Measurements from ENCODE around the gene H2BK1.
A peak's percentile ranks its signal among the peaks of the same experiment; 100 is the strongest.

Gene H2BK1

GRCh38 chr7:151179287-151179860 lies 30.9 kb downstream of the H2BK1 start:
- no peak for DNase-seq (ENCODE audit: low read depth)

DNA sequence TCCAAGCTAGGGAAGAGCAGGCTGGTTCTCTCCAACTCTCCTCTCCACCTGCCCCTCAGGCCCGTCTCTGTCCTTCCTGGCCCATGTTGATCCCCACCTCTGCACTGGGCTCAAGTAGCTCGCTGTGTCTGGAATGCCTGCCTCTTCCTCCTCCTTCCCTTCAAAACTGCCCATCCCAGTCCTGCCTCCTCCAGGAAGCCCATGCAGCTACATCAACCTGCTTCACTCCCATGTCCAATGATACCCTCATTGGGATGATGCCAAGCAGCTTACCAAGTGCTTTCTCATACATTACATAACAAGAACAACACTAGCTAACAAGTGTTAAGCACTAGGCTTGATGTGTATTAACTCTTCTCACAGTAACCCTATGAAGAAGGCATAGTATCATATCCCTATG lies 31.5 kb downstream of the H2BK1 start:
- DNase-seq (ENCODE audit: low read depth), result no peak

- no peak for DNase-seq (ENCODE audit: low read depth)
Measured at GRCh38 chr7:151178236-151178635, 32.1 kb downstream of the H2BK1 start.

GRCh38 chr7:151177310-151177709 lies 33.0 kb downstream of the H2BK1 start:
- no peak for DNase-seq (ENCODE audit: low read depth)

GRCh38 chr7:151176401-151176800 lies 33.9 kb downstream of the H2BK1 start:
- DNase-seq (ENCODE audit: low read depth), result no peak

- DNase-seq (ENCODE audit: low read depth), result no peak
Measured at GRCh38 chr7:151175793-151176311, 34.4 kb downstream of the H2BK1 start.

GRCh38 chr7:151175047-151175792 lies 35.1 kb downstream of the H2BK1 start:
- no peak for DNase-seq (ENCODE audit: low read depth)

DNA sequence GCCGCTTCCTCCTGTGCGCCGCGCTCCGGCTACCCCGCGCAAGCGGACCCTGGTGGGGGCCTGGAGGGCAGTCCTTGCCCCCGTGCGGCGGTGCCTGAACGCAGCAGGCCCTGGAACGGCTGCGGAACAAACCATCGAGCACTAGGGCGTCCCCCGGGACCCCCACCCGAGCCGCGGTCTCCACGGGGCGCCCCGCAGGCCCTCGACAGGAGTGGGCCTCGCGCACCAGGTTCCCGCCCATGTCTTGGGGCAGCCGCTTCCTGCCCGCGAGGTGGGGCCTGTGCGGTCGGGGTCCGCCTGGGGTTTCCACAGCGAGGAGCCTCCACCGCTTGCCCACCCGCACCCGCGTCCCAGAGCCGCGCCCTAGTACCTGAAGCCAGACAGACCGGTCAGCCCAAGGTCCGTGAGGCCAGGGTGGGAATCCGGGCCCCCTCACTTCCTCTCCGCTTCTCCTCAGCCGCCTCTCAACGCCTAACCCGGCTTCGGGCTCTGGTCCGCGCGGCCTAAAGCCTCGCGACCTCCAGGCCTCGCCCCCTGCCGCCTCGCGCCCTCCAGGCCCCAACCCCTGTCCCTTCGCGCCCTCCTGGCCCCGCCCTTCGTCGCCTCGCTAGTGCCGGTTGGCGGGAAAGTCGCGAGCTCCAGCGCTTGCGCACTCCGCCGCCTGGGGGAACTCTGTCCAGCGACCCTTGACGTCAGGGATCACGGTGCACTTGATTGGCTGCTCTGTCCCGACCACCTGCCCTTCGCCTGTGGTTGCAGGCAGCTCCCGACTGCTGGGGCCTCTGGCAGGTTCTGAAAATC lies 35.8 kb downstream of the H2BK1 start:
- DNase-seq (ENCODE audit: low read depth), result no peak

DNA sequence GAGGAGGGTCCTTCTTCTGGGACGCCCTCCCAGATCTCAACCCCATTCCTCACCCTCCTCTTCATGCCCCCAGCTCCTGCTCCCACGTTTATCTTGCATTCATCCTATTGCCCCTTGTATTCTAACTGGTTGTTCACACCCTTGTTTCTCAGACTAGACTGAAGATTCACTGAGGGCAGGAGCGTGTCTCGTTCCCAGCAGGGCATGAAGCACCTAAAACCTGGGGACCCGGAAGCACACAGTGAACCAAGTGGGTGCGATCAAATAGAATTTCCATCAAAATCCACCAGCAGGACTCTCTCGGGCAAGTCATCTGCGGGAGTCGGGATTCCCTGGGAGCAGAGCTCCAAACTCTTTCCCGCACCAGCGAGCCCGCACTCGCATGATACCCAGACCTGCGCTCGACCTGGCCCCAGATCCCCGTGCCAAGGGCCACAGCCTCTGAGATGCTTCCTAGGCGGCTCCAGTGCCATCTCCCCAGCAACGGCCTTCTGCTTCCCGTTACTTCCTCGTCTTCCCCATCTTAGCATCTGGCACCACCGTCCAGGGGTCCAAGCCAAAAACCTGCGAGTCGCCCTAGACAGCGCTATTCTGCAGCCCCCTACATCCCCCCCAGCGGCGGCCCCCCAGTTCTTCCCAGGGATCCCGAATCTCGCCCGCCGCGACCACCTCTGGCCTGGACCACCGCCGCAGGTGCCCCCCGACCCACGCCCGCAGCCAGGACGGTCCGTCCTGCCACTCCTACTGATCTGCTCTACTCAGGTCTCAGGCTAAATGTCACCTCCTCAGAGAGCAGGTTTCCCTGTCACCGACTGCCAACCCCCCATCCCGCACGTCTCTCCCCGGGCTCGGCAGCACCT lies 36.7 kb downstream of the H2BK1 start:
- DNase-seq (ENCODE audit: low read depth), result no peak

DNA sequence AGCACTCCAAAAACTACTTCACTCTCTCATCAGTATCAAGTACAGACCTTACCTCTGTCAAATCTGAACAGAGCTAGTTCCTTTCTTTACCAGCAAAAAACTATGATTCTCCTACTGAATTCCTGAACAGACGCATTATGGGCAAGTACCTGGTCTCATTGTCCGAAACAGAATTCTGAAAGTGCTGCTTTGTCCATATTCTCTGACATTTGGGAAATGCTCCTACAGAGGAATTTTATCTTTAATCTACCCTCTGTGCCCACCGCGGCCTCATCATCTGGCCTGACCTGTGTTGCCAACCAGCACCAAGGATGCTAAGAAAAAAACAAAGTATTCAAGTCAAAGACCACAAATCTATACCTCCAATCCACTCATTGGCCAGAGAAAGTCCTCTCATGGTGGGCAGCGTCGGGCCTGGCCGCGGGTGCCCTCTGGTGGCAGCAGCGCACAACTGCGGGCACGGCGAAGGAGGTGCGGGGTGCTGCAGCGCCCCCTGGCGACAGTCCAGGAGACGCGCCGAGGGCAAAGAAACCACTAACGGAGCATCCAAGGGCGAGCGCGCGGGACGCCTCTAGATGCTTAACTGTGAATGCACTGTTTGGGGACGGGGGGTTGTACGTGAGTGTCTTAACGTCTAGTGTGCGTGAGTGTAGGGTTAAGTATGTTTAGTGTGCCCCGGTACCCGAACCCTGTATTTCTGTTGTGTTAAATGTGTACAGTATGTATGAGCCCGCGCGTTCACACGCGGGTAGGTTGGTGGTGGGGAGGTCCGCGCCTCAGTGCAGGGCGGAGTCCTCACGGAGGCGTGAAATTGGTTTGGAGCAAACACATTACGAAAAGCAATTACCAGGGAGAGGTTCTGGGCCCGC lies 37.8 kb downstream of the H2BK1 start:
- peak; percentile 36 for DNase-seq (ENCODE audit: low read depth)

GRCh38 chr7:151168787-151169162 lies 41.5 kb downstream of the H2BK1 start:
- DNase-seq (ENCODE audit: low read depth), result no peak

- DNase-seq (ENCODE audit: low read depth), result no peak
Measured at GRCh38 chr7:151168003-151168786, 42.1 kb downstream of the H2BK1 start.

- DNase-seq (ENCODE audit: low read depth), result no peak
Measured at GRCh38 chr7:151167197-151167961, 42.9 kb downstream of the H2BK1 start, which contains the start of gene GBX1. Gene GBX1, minus strand, starts transcription at chr7:151167694. Its CDS starts 146 bp downstream, at chr7:151167548.

DNA sequence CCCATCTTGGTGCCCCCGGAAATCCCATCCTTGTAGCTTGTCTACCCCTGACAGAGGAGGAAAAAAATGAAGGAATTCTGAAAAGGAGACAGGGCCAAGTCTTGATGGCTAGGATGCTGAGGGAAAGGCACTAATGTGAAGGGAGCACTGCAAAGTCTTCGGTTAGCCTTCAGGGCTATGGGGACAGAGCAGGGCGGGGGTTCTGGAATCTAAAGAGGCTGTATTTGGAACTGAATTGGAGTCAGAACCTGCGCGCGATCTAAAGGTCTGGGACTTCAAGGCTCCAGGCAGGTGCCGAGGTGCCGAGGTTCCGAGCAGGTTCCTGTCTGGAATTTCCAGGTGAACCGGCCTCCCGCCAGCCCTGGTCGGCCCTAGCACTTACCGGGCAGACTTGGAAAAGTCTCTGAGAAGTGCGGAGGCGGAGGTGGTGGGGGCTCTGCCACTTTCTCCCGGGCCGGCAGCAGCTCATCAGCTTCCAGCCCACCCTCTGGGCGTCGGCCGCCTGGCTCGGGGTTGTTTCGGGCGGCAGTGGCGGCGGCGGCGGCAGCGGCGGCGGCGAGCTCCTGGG lies 43.6 kb downstream of the H2BK1 start:
- DNase-seq (ENCODE audit: low read depth), result no peak

DNA sequence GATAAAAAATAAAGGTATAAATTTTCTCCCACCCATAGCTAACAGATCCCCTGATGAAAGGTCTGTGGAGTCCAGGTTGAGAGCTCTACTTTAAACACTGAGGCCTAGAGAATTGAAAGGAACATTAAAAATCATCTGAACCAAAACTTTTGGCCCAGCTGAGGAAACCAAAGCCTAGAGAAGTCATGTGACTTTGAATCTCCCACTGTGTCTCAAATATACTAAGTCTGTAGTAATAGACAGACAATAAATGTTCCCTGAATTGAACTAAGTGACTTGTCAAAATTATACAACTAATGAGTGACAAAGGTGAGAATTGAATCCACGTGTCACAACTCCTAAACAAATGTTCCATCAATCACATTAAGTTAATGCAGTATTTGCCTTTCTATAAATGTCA lies 48.5 kb downstream of the H2BK1 start:
- DNase-seq (ENCODE audit: low read depth), result no peak
